Neural progenitor cell (in vitro differentiated cells): Measurements from ENCODE around the gene HSDL2.

Experiments used
- CTCF ChIP-seq: fragments of 200-600 bp; sonication (generic); IDR thresholded peaks from 2 replicates; pipeline ENCODE4 v1.5.1; 2017; ENCODE audit warnings: antibody characterized with exemption, mild to moderate bottlenecking
- EZH2 ChIP-seq: fragments of 200-600 bp; sonication (generic); IDR thresholded peaks from 2 replicates; pipeline ENCODE4 v1.6.1; 2017; ENCODE audit warnings: antibody characterized with exemption, mild to moderate bottlenecking, moderate library complexity

DNA sequence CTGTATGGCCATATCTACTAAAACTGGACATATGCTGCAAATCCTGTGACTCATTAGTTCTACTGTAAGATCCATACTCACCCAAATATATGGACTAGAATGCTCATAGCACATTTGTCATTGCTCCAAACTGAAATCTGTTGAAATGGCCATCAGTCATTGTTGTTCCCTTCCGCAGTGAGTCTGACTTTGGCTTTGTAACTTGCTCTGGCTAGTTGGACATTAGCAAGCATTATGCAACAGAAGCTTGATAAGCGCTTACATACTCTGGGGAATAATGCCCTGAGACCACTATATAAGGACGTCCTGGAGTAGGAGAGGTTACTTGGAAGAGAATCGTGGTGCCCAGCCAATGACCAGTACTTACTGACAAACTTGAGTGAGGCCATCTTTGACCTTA is 115.7 kb downstream of the HSDL2 start:
- TF ChIP-seq EZH2, result no peak
- no peak for TF ChIP-seq CTCF
